Measurements from ENCODE around the gene CHST12.
"Not testable (repeated sequence)": the region's sequence is repeated elsewhere in the genome, so short reads cannot be mapped to it uniquely, and the experiment has no call there.

Gene CHST12

DNA sequence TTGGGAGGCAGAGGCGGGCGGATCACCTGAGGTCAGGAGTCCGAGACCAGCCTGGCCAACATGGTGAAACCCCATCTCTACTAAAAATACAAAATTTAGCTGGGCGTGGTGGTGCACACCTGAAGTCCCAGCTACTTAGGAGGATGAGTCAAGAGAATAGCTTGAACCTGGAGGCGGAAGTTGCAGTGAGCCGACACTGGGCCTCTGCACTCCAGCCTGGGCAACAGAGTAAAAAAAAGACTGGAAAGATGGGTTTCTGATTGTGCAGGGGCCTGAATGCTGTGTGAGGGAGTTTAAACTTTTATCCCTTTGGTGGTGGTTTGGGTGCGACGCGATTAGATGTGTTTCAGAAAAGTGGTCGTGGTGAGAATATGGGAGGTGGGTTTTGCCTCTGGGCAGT, 1.8 kb downstream of the CHST12 start:
- DNase-seq: no peak

DNA sequence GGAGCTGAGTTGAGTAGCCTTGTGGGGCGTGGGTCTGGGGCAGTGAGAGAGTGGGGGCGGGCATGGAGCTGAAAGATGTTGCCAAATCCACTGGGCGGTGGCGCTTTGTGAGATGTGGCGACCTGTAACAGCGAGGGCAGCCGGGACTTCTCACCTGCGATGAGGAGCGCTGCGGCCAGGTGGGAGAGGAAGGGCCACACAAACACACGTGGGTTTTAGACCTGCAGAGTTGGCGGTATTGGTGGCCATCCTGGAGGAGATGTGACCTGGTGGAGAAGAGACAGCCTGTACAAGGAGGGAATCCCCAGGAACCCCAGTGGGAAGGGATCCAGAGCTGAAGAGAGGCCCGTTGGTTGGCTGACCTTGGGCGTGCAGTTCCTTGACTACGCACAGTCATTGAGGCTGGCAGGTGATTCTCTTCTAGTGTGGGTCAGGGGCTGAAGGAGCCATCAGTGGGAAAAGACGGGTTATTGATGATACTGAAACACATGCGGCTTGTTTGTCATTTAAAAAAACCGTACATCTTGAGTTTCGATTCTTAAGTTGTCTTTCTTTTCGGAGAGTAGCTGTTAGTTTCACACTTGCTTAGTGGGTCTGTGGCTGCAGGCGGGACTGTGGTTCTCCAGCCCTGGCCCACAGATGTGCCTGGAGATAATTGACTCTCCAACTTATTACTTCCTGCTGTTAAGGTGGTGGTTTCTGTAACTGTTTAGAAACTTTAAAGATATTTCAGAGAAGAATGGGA, 2.4 kb downstream of the CHST12 start:
- DNase-seq: peak; percentile 53

GRCh38 chr7:2409745-2410414, 6.5 kb downstream of the CHST12 start:
- no peak for DNase-seq

DNA sequence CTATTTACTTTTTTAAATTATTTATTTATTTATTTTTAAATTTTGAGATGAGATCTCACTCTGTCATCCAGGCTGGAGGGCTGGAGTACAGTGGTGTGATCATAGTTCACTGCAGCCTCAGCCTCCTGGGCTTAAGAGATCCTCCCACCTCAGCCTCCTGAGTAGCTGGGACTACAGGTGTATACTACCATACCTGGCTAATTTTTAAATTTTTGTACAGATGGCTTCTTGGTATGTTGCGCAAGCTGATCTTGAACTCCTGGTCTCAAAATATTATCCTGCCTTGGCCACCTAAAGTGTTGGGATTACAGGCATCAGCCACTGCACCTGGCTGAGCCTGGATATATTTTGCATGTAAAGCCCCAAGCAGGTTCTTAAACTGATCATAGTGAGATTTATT, 7.6 kb downstream of the CHST12 start:
- DNase-seq: no peak

- DNase-seq: no peak
Observed at GRCh38 chr7:2411815-2412586, 8.6 kb downstream of the CHST12 start.

- DNase-seq: no peak
Observed at GRCh38 chr7:2412587-2413201, 9.3 kb downstream of the CHST12 start.

DNA sequence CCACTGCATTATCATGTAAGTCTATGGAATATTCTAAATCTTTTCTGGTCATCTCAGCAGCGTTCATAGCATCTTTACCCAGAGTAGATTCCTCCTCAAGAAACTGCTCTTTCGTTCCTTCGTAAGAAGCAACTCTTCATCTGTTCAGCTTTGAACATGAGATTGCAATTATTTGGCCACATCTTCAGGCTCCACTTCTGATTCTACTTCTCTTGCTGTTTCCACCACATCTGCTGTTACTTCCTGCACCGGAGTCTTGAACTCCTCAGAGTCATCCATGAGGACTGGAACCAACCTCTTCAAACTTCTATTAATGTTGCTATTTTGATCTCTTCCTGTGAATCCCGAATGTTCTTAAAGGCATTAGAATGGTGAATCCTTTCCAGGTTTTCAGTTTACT, 12.7 kb downstream of the CHST12 start:
- DNase-seq: no peak

DNA sequence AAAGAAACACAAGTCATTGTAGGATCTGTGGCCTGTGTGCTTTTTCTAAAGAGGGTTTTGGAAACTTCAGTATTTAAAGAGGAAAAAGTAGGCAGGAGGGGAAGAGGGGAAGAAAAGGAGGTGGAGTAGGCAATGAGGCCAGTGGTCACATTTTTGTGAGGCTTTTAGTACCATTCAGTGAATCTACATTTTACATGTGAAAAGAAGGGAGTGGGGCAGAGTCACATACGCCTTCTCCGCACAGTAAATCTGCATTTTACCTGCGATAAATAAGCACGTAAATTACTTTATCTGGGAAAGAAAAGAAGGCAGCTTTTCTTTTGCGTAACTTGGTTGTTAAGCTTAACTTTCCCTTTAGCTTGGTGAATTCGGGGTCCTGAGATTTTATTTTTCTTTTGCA, 13.2 kb downstream of the CHST12 start:
- DNase-seq: no peak

DNA sequence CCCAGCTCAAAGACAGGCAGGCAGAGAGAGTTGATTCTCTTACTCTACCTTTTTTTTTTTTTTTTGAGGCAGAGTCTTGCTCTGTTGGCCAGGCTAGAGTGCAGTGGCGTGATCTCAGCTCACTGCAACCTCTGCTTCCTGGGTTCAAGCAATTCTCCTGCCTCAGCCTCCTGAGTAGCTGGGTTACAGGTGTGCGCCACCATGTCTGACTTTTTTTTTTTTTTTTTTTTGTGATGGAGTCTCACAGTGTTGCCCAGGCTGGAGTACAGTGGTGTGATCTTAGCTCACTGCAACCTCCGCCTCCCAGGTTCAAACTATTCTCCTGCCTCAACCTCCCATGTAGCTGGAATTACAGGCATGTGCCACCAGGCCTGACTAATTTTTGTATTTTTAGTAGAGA, 13.8 kb downstream of the CHST12 start:
- not testable (repeated sequence) for DNase-seq

GRCh38 chr7:2417981-2418481, 14.6 kb downstream of the CHST12 start:
- DNase-seq: no peak

DNA sequence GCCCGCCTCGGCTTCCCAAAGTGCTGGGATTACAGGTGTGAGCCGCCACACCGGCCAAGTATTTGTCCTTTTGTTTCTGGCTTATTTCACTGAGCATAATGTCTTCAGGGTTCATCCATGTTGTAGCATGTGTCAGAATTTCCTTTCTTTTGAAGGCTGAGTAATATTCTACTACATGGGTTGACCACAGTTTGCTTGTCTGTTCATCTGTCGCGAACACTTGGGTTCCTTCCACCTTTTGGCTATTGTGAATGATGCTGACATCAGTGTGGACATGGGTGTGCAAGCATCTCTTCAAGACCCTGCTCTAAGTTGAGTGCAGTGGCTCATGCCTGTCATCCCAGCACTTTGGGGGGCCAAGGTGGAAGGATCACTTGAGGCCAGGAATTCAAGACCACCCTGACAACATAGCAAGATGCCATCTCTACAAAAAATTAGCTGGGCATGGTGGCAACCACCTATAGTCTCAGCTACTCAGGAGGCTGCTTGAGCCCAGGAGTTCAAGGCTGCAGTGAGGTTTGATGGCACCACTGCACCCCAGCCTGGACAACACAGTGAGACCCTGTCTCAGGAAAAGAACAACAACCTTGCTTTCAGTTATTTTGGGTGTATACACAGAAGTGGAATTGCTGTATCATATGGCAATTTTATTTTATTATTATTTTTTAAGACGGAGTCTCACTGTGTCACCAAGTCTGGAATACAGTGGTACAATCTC, 17.0 kb downstream of the CHST12 start:
- no peak for DNase-seq

DNA sequence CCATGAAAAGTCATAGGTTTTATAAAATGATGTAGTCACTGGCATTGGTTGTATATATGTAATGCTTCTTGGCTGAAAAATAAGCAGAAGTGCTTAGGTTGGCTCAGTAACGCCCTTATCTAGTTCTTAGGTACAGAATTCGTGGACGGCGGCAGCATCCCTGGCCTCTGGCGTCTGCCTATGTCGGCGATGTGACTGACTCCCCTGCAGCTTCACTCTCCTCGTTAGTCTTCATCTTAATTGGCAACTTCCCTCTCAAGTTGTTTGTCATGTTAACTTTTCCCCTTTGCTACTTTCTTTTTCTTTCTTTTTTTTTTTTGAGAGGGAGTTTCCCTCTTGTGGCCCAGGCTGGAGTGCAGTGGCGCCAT, 18.5 kb downstream of the CHST12 start:
- no peak for DNase-seq

DNA sequence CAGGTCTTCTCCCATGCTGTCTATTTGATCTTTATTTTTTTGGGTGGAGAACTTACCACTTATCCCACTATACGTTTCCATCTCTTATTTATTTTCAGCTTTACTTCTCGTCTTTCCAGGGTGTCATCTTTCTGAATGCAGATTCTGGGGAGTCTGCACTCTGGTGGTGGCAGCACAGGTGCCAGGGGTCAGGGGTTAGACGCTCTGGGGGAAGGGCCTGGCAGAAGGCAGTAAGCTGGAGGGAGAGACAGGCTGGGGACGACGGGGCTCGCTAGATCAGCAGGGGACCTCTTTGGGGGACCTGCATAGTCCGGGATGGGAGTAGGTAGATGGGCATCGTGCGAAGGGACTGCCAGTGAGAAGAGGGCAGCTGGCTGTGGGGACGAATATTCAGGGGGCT, 22.3 kb downstream of the CHST12 start:
- no peak for DNase-seq

GRCh38 chr7:2431260-2431867, 28.0 kb downstream of the CHST12 start:
- DNase-seq: peak; percentile 41

DNA sequence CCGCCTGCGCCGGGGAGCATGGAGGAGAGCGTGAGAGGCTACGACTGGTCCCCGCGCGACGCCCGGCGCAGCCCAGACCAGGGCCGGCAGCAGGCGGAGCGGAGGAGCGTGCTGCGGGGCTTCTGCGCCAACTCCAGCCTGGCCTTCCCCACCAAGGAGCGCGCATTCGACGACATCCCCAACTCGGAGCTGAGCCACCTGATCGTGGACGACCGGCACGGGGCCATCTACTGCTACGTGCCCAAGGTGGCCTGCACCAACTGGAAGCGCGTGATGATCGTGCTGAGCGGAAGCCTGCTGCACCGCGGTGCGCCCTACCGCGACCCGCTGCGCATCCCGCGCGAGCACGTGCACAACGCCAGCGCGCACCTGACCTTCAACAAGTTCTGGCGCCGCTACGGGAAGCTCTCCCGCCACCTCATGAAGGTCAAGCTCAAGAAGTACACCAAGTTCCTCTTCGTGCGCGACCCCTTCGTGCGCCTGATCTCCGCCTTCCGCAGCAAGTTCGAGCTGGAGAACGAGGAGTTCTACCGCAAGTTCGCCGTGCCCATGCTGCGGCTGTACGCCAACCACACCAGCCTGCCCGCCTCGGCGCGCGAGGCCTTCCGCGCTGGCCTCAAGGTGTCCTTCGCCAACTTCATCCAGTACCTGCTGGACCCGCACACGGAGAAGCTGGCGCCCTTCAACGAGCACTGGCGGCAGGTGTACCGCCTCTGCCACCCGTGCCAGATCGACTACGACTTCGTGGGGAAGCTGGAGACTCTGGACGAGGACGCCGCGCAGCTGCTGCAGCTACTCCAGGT, 29.7 kb downstream of the CHST12 start:
- no peak for DNase-seq

DNA sequence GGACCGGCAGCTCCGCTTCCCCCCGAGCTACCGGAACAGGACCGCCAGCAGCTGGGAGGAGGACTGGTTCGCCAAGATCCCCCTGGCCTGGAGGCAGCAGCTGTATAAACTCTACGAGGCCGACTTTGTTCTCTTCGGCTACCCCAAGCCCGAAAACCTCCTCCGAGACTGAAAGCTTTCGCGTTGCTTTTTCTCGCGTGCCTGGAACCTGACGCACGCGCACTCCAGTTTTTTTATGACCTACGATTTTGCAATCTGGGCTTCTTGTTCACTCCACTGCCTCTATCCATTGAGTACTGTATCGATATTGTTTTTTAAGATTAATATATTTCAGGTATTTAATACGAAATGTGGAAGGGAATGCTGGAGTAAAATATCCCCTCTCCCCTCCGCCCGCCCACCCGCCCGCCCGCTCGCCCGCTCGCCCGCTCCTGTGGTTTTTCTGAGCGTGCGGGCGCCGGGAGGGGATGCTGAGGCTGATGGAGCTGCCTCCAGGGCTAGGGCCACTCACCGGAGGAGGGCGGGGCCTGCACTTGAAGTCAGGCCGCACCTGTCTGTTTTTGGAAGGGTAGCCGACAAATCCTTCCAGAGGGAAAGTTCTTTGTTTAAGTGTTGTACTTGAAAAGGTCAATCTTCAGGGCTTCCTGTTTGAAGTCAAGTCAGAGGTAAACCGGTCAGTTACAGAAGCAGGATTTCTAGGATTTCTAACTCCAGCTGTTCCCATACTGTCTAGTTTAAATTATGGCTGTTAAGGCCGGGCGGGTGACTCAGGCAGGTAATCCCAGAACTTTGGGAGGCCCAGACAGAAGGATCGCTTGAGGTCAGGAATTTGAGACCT, 30.5 kb downstream of the CHST12 start:
- DNase-seq: no peak

- no peak for DNase-seq
Observed at GRCh38 chr7:2435146-2435545, 31.7 kb downstream of the CHST12 start.

DNA sequence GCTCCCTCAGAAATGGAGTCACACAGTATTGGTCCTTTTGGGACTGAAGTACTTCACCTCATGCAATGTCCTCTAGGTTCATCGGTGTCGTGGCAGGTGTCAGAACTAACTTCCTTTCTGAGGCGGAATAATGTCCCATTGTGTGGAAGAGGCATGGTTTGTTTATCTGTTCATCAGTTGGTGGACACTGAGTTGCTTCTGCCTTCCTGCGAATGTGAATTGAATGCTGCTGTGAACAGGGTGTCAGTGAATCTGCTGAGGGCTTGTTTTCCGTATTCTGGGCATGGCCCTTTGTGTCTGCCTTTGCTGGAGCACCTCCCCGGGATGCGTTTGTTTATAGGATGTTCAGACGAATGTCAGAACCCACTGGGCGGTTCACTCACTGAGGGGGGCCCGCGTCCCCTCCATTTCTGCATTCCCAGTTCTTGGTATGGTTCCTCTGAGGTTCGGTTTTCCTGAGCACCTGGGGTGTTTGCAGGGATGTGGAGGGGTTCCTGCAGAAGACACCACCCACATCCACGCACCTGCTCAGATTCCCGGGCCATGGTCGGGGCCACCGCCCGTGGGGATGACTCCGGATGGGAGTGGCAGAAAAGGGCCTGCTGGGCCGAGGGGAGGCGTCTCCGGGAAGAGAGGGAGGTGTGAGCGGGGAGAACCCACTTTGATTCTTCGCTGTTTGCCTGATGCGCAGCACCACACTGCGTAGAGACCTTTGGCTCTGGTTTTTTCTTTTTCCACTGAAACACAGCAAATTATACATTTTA, 33.1 kb downstream of the CHST12 start:
- no peak for DNase-seq

- DNase-seq: no peak
Observed at GRCh38 chr7:2437136-2437535, 33.7 kb downstream of the CHST12 start.
